ENCODE results near the gene FERMT1. TPM values are rescaled to one million over a fixed set of nuclear protein-coding genes. Genes with fewer than 3 reads are reported as not detected.

Gene FERMT1
- total and polyA plus RNA-seq, 2 experiments from 2014 or later, result 16.2 to 18.3 TPM

- Mint-ChIP-seq H3K27ac (no peak overlapping the region), H3K4me3 (no peak overlapping the region), H3K36me3 (ENCODE audit: low read depth) (peaks cover 25% of the 10 kb centered on the region; the same call in 2 of the 3 replicates), H3K9me3 (no peaks in the 10 kb centered on the region; the same call in 2 of the 3 replicates), H3K27me3 (ENCODE audit: insufficient read depth, low read depth, poor library complexity) (no peaks in the 10 kb centered on the region), H3K4me1 (no peaks in the 10 kb centered on the region; the same call in 2 of the 3 replicates)
- no peaks in the 10 kb centered on the region for H3K27me3 ChIP-seq (ENCODE audit: insufficient read depth)
- no peak for TF ChIP-seq EZH2 (IDR thresholded peaks at IDR 0.05; ENCODE audit: low read depth, unreplicated experiment)
- TF ChIP-seq POLR2AphosphoS5 (IDR thresholded peaks at IDR 0.05; ENCODE audit: low read depth), result no peak
- no peak for TF ChIP-seq CREB1 (CRISPR knock-in tag; IDR thresholded peaks at IDR 0.05; ENCODE audit: low read depth)
- no peak for TF ChIP-seq EZH2phosphoT487 (IDR thresholded peaks at IDR 0.05; ENCODE audit: unreplicated experiment)
- TF ChIP-seq REST (IDR thresholded peaks at IDR 0.05; ENCODE audit: unreplicated experiment), result no peak
- no peak for TF ChIP-seq ETS1 (IDR thresholded peaks at IDR 0.05)
- TF ChIP-seq ZNF462 (CRISPR knock-in tag; IDR thresholded peaks at IDR 0.05), result no peak
- TF ChIP-seq ZNF114 (CRISPR knock-in tag; IDR thresholded peaks at IDR 0.05), result no peak
- TF ChIP-seq JUNB (IDR thresholded peaks at IDR 0.05; ENCODE audit: unreplicated experiment), result no peak
- TF ChIP-seq CTCF (conservative IDR thresholded peaks at IDR 0.05; ENCODE audit: low read depth in 2 of 2), result no peak
- TF ChIP-seq ZNF331 (CRISPR knock-in tag; IDR thresholded peaks at IDR 0.05; ENCODE audit: low read depth), result no peak
- TF ChIP-seq NANOG (IDR thresholded peaks at IDR 0.05; ENCODE audit: borderline replicate concordance), result no peak
- TF ChIP-seq STAT1 (IDR thresholded peaks at IDR 0.05; ENCODE audit: unreplicated experiment), result no peak
- no peaks in the 10 kb centered on the region for H4K20me1 ChIP-seq (replicated peaks; ENCODE audit: insufficient read depth)
- 0 out of 2 replicates have a peak, but pooled peaks cover 4% of the 10 kb centered on the region for H3K36me3 ChIP-seq (ENCODE audit: insufficient read depth)
- DNase-seq (ENCODE audit: low spot score), result no peak
- no peak overlapping the region for H3K4me2 ChIP-seq
- no peaks in the 10 kb centered on the region; the same call in 1 of the 2 replicates for H3F3A ChIP-seq (replicated peaks; ENCODE audit: low read depth)
- H2AFZ ChIP-seq, result no peak overlapping the region
- no peaks in the 10 kb centered on the region for H3K79me2 ChIP-seq (replicated peaks; ENCODE audit: insufficient read depth)
- H3K27ac ChIP-seq (ENCODE audit: low read depth), result no peak overlapping the region
- no peaks in the 10 kb centered on the region for H3K9me2 ChIP-seq (ENCODE audit: insufficient read depth)
- no peak for ATAC-seq
- no peaks in the 10 kb centered on the region for H3K4me1 ChIP-seq (ENCODE audit: insufficient read depth)
- no peak overlapping the region for H3K4me3 ChIP-seq
These were observed 43.8 kb downstream of the FERMT1 start for GRCh38 chr20:6079016-6079415.

All from GM23338 (cell line).